ENCODE results near the gene RALGAPA1. TPM values are rescaled to one million over a fixed set of nuclear protein-coding genes. Genes with fewer than 3 reads are reported as not detected.

The RALGAPA1 gene
- total RNA-seq, 3 donors from 2014 or later (not counting 1 experiment from before 2014, with no cell fraction given) = 66.5 to 101 (median 90.7) TPM

DNA sequence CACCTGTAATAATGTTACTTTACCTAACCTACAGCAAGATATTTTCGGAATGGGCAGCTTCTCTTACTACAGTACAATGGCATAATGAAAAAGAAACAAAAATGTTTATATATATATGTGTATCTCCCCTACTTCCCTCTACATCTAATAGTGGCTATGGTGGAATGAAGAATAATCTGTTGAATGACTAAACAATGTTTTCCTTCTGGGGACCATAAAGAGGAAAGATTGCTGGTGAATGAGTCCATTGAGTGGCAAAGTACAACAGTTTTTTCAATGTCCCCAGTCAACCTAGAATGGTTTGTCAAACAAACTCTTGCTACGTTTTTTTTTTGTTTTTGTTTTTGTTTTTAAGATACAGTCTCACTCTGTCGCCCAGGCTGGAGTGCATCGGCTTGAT, 47.2 kb downstream of the RALGAPA1 start:
- DNase-seq (no peak), ATAC-seq (no peak)
- H3K9me3 Mint-ChIP-seq = no peaks in the 10 kb centered on the region
- intact Hi-C loops (cut with micrococcal nuclease) = loop anchor here (10.0 kb wide), 1 partner anchor 53 kb away; no protein-coding TSS in a partner anchor
- Histone ChIP-seq H3K27me3 (ENCODE audit: control insufficient read depth, insufficient read depth, low read length) (no peaks in the 10 kb centered on the region), H3K4me3 (ENCODE audit: low read length) (no peak overlapping the region), H3K9me3 (ENCODE audit: control insufficient read depth, insufficient read depth, low read length) (no peaks in the 10 kb centered on the region), H3K27ac (ENCODE audit: low read length) (no peak overlapping the region), H3K4me1 (ENCODE audit: control insufficient read depth, insufficient read depth, low read length) (peaks cover 2% of the 10 kb centered on the region), H3K36me3 (ENCODE audit: control insufficient read depth, insufficient read depth, low read length) (peaks cover 8% of the 10 kb centered on the region)
- TF ChIP-seq, protein P1, sequence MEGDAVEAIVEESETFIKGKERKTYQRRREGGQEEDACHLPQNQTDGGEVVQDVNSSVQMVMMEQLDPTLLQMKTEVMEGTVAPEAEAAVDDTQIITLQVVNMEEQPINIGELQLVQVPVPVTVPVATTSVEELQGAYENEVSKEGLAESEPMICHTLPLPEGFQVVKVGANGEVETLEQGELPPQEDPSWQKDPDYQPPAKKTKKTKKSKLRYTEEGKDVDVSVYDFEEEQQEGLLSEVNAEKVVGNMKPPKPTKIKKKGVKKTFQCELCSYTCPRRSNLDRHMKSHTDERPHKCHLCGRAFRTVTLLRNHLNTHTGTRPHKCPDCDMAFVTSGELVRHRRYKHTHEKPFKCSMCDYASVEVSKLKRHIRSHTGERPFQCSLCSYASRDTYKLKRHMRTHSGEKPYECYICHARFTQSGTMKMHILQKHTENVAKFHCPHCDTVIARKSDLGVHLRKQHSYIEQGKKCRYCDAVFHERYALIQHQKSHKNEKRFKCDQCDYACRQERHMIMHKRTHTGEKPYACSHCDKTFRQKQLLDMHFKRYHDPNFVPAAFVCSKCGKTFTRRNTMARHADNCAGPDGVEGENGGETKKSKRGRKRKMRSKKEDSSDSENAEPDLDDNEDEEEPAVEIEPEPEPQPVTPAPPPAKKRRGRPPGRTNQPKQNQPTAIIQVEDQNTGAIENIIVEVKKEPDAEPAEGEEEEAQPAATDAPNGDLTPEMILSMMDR (IDR thresholded peaks at IDR 0.05) = no peak
- no peaks in the 10 kb centered on the region for H3K27me3 Mint-ChIP-seq (ENCODE audit: low read depth in 2 of 2)
- H3K4me3 Mint-ChIP-seq = no peak overlapping the region
- no peak overlapping the region for H3K27ac Mint-ChIP-seq
- 99% methylated on average over 3 of the region's 4 CpGs for WGBS (ENCODE audit: insufficient coverage)
- no peaks in the 10 kb centered on the region for H3K4me1 Mint-ChIP-seq
- H3K36me3 Mint-ChIP-seq = peaks cover 6% of the 10 kb centered on the region

DNA sequence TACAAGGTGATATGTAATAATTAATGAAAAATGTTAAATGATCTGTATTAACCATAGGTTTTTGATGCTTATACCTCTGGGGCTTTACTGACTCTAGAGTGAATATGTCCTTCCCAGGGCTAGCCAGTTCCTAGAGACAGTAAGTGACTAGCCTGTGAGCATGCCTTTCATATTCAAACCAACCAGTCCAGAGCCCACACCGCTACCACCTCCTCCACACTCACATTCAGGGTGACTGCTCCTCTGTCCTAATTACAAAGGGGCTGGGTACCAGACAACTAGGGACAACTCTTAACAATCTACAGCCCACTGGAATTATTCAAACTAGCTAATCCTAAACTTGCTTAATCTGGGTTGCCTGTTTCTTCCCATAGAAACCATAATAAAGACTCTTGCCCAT, 49.0 kb downstream of the RALGAPA1 start:
- peaks cover 6% of the 10 kb centered on the region for H3K36me3 Mint-ChIP-seq
- H3K27ac Mint-ChIP-seq = peak overlapping the region in 1 of 2 donors; percentile 23
- no peaks in the 10 kb centered on the region for H3K9me3 ChIP-seq (ENCODE audit: control insufficient read depth, insufficient read depth, low read length)
- WGBS (ENCODE audit: insufficient coverage) = 94% methylated on average over 1 of the region's 1 CpG
- TF ChIP-seq, protein P1 (IDR thresholded peaks at IDR 0.05) = no peak
- no peak overlapping the region for H3K27ac ChIP-seq (ENCODE audit: low read length)
- no peaks in the 10 kb centered on the region for H3K9me3 Mint-ChIP-seq
- H3K4me1 ChIP-seq (ENCODE audit: control insufficient read depth, insufficient read depth, low read length) = no peaks in the 10 kb centered on the region
- DNase-seq (no peak), ATAC-seq (no peak)
- no peaks in the 10 kb centered on the region for H3K27me3 Mint-ChIP-seq (ENCODE audit: low read depth in 2 of 2)
- H3K4me3 Mint-ChIP-seq = no peak overlapping the region
- peaks cover 20% of the 10 kb centered on the region for H3K36me3 ChIP-seq (ENCODE audit: control insufficient read depth, insufficient read depth, low read length)
- no peaks in the 10 kb centered on the region for H3K4me1 Mint-ChIP-seq
- no peaks in the 10 kb centered on the region for H3K27me3 ChIP-seq (ENCODE audit: control insufficient read depth, insufficient read depth, low read length)
- intact Hi-C loops (cut with micrococcal nuclease) = loop anchor here (10.0 kb wide), 1 partner anchor 55 kb away; no protein-coding TSS in a partner anchor
- no peak overlapping the region for H3K4me3 ChIP-seq (ENCODE audit: low read length)

DNA sequence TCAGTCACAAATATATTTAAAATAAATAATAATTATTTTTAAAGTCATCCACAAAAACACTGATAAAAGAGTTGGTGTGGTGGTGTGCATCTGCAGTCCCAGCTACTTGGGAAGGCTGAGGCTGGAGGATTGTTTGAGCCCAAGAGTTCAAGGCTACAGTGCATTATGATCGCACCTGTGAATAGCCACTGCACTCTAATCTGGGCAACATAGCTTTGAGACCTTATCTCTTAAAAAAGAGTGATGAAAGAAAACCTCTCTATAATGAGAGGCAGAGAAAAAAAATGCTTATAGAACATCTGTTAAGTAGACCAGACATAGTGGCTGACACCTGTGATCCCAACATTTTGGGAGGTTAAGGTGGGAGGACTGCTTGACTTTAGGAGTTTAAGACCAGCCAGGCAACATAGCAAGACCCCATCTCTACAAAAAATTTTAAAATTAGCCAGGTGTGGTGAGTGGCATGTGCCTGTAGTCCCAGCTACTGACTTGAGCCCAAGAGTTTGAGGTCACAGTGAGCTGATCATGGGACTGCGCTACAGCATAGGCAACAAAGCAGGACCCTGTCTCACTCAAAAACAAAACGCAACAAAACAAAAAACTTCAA, 50.5 kb downstream of the RALGAPA1 start:
- no peaks in the 10 kb centered on the region for H3K4me1 ChIP-seq (ENCODE audit: control insufficient read depth, insufficient read depth, low read length)
- no peak overlapping the region for H3K4me3 ChIP-seq (ENCODE audit: low read length)
- intact Hi-C loops (cut with micrococcal nuclease) = no loop called here
- H3K4me3 Mint-ChIP-seq = no peak overlapping the region
- no peak overlapping the region for H3K27ac Mint-ChIP-seq
- no peak for DNase-seq
- peaks cover 32% of the 10 kb centered on the region for H3K36me3 ChIP-seq (ENCODE audit: control insufficient read depth, insufficient read depth, low read length)
- peaks cover 6% of the 10 kb centered on the region for H3K36me3 Mint-ChIP-seq
- no peak overlapping the region for H3K27ac ChIP-seq (ENCODE audit: low read length)
- H3K9me3 Mint-ChIP-seq = no peaks in the 10 kb centered on the region
- no peak for ATAC-seq
- no peaks in the 10 kb centered on the region for H3K9me3 ChIP-seq (ENCODE audit: control insufficient read depth, insufficient read depth, low read length)
- TF ChIP-seq, protein P1 (IDR thresholded peaks at IDR 0.05) = no peak
- H3K27me3 ChIP-seq (ENCODE audit: control insufficient read depth, insufficient read depth, low read length) = no peaks in the 10 kb centered on the region
- H3K27me3 Mint-ChIP-seq (ENCODE audit: low read depth in 2 of 2) = no peaks in the 10 kb centered on the region
- no peaks in the 10 kb centered on the region for H3K4me1 Mint-ChIP-seq
- WGBS (ENCODE audit: insufficient coverage) = 100% methylated on average over 2 of the region's 3 CpGs

DNA sequence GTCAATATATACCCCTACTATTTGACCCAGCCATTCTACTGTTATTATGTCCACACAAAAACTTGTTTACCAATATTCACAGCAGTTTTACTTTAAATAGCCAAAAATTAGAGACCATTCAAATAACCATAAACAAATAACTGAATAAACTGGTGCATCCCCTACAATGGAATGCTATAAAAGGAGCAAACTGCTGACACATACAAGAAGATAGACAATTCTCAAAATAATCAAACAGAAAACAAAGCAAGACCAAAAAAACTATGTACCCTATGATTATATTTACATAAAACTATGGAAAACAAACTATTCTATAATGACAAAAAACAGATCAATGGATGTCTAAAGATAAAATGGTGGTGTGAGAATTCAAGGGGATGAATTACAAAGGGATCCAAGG, 54.4 kb downstream of the RALGAPA1 start:
- intact Hi-C loops (cut with micrococcal nuclease) = no loop called here
- H3K4me3 Mint-ChIP-seq = no peak overlapping the region
- H3K9me3 Mint-ChIP-seq = no peaks in the 10 kb centered on the region
- Histone ChIP-seq H3K9me3 (ENCODE audit: control insufficient read depth, insufficient read depth, low read length) (no peaks in the 10 kb centered on the region), H3K27ac (ENCODE audit: low read length) (no peak overlapping the region), H3K4me3 (ENCODE audit: low read length) (no peak overlapping the region), H3K36me3 (ENCODE audit: control insufficient read depth, insufficient read depth, low read length) (peaks cover 44% of the 10 kb centered on the region), H3K27me3 (ENCODE audit: control insufficient read depth, insufficient read depth, low read length) (no peaks in the 10 kb centered on the region), H3K4me1 (ENCODE audit: control insufficient read depth, insufficient read depth, low read length) (no peaks in the 10 kb centered on the region)
- peaks cover 12% of the 10 kb centered on the region for H3K36me3 Mint-ChIP-seq
- no peaks in the 10 kb centered on the region for H3K4me1 Mint-ChIP-seq
- TF ChIP-seq, protein P1 (IDR thresholded peaks at IDR 0.05) = no peak
- H3K27me3 Mint-ChIP-seq (ENCODE audit: low read depth in 2 of 2) = no peaks in the 10 kb centered on the region
- ATAC-seq (no peak), DNase-seq (no peak)
- no peak overlapping the region for H3K27ac Mint-ChIP-seq

All from natural killer cell (primary cell).